IMR-90 (cell line): ENCODE measurements around the gene GLIPR1L2.

Experiments used
- BHLHE40 ChIP-seq: fragments of 150-350 bp; IDR thresholded peaks from 2 replicates; pipeline ENCODE4 v1.6.1; 2016; ENCODE audit warnings: mild to moderate bottlenecking, low read depth, low read length
- CTCF ChIP-seq: conservative IDR thresholded peaks from 2 replicates; pipeline ENCODE4 v1.5.1; 2012; ENCODE audit warnings: mild to moderate bottlenecking, low read depth, low read length, improper control_type of control experiment
- ELK1 ChIP-seq: fragments of 150-350 bp; IDR thresholded peaks from 2 replicates; pipeline ENCODE4 v1.6.1; 2016; ENCODE audit warnings: low read depth, mild to moderate bottlenecking, low read length, moderate library complexity, borderline replicate concordance
- MAFK ChIP-seq: IDR thresholded peaks from 2 replicates; pipeline ENCODE4 v1.6.1; 2012; ENCODE audit warnings: low read depth, low read length, improper control_type of control experiment
- NFE2L2 ChIP-seq: fragments of 150-350 bp; IDR thresholded peaks from 2 replicates; pipeline ENCODE4 v1.6.1; 2016; ENCODE audit warnings: low read depth, mild to moderate bottlenecking, low read length

GRCh38 chr12:75452675-75453330 is 61.9 kb downstream of the GLIPR1L2 start:
- TF ChIP-seq CTCF (no peak), MAFK (no peak), ELK1 (no peak), NFE2L2 (no peak), BHLHE40 (no peak)
